Measurements from ENCODE around the gene C15orf61. TPM values are rescaled to one million over a fixed set of nuclear protein-coding genes. Genes with fewer than 3 reads are reported as not detected.

Gene C15orf61
- total RNA-seq, 2 donors from 2014 or later = 13.6 to 15.0 TPM

- 81% methylated on average over 3 of the region's 3 CpGs for WGBS
- Histone ChIP-seq H3K27ac (no peak overlapping the region), H3K9me3 (no peaks in the 10 kb centered on the region), H3K36me3 (no peaks in the 10 kb centered on the region), H3K27me3 (replicated peaks; ENCODE audit: insufficient read depth) (no peaks in the 10 kb centered on the region), H3K4me3 (no peak overlapping the region), H3K4me1 (replicated peaks) (no peaks in the 10 kb centered on the region)
- intact Hi-C loops (cut with DNase I) = no loop called here
- no peak for DNase-seq (ENCODE audit: low spot score)
- TF ChIP-seq, protein P1, sequence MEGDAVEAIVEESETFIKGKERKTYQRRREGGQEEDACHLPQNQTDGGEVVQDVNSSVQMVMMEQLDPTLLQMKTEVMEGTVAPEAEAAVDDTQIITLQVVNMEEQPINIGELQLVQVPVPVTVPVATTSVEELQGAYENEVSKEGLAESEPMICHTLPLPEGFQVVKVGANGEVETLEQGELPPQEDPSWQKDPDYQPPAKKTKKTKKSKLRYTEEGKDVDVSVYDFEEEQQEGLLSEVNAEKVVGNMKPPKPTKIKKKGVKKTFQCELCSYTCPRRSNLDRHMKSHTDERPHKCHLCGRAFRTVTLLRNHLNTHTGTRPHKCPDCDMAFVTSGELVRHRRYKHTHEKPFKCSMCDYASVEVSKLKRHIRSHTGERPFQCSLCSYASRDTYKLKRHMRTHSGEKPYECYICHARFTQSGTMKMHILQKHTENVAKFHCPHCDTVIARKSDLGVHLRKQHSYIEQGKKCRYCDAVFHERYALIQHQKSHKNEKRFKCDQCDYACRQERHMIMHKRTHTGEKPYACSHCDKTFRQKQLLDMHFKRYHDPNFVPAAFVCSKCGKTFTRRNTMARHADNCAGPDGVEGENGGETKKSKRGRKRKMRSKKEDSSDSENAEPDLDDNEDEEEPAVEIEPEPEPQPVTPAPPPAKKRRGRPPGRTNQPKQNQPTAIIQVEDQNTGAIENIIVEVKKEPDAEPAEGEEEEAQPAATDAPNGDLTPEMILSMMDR (IDR thresholded peaks at IDR 0.05) = no peak
- TF ChIP-seq POLR2AphosphoS5 (IDR thresholded peaks at IDR 0.05) (no peak), POLR2A (IDR thresholded peaks at IDR 0.05) (no peak)
Measured at GRCh38 chr15:67531379-67531914, 10.5 kb downstream of the C15orf61 start.

DNA sequence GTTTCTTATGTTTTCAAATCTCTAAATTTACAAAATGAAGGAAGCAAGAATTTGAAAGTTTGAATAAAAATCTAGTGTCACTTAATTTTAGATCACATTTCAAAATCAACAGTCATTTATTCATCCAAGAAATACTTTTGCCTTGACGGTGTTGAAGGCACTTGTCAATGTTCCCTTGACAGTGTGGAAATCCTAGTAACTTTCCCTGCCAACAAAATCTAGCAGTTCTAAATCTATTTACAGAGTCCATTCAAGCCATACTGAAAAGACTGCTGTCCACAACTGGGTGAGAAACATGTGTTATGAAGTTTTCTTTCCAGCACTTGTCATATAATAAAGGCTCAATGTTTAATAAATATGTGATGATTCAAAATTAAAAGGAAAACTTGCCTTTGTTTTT lies 12.9 kb downstream of the C15orf61 start:
- WGBS = 66% methylated on average over 1 of the region's 1 CpG
- Histone ChIP-seq H3K27me3 (replicated peaks; ENCODE audit: insufficient read depth) (no peaks in the 10 kb centered on the region), H3K36me3 (no peaks in the 10 kb centered on the region), H3K27ac (no peak overlapping the region), H3K4me3 (no peak overlapping the region), H3K4me1 (replicated peaks) (no peaks in the 10 kb centered on the region), H3K9me3 (no peaks in the 10 kb centered on the region)
- no peak for TF ChIP-seq POLR2AphosphoS5 (IDR thresholded peaks at IDR 0.05)
- TF ChIP-seq, protein P1 (IDR thresholded peaks at IDR 0.05) = no peak
- no peak for TF ChIP-seq POLR2A (IDR thresholded peaks at IDR 0.05)
- no peak for DNase-seq (ENCODE audit: low spot score)
- intact Hi-C loops (cut with DNase I) = no loop called here

GRCh38 chr15:67534360-67534759 lies 13.4 kb downstream of the C15orf61 start:
- 92% methylated on average over 1 of the region's 1 CpG for WGBS
- no peak overlapping the region for H3K27ac ChIP-seq
- H3K9me3 ChIP-seq = no peaks in the 10 kb centered on the region
- DNase-seq (ENCODE audit: low spot score) = no peak
- no peak overlapping the region for H3K4me3 ChIP-seq
- no peak for TF ChIP-seq POLR2A (IDR thresholded peaks at IDR 0.05)
- H3K27me3 ChIP-seq (replicated peaks; ENCODE audit: insufficient read depth) = no peaks in the 10 kb centered on the region
- no peaks in the 10 kb centered on the region for H3K4me1 ChIP-seq (replicated peaks)
- intact Hi-C loops (cut with DNase I) = no loop called here
- H3K36me3 ChIP-seq = no peaks in the 10 kb centered on the region

- Histone ChIP-seq H3K27me3 (replicated peaks; ENCODE audit: insufficient read depth) (no peaks in the 10 kb centered on the region), H3K27ac (no peak overlapping the region), H3K9me3 (no peaks in the 10 kb centered on the region), H3K4me1 (replicated peaks) (no peaks in the 10 kb centered on the region), H3K36me3 (no peaks in the 10 kb centered on the region), H3K4me3 (no peak overlapping the region)
- intact Hi-C loops (cut with DNase I) = no loop called here
- TF ChIP-seq POLR2AphosphoS5 (IDR thresholded peaks at IDR 0.05) = no peak
- TF ChIP-seq, protein P1 (IDR thresholded peaks at IDR 0.05) = no peak
- TF ChIP-seq POLR2A (IDR thresholded peaks at IDR 0.05) = no peak
- 97% methylated on average over 1 of the region's 1 CpG for WGBS
- DNase-seq (ENCODE audit: low spot score) = no peak
Measured at GRCh38 chr15:67537771-67538170, 16.8 kb downstream of the C15orf61 start.

- DNase-seq (ENCODE audit: low spot score) = peak; percentile 81
- H3K36me3 ChIP-seq = no peaks in the 10 kb centered on the region
- TF ChIP-seq, protein P1 (IDR thresholded peaks at IDR 0.05) = peak in 1 of 4 experiments; percentile 22
- TF ChIP-seq POLR2AphosphoS5 (IDR thresholded peaks at IDR 0.05) (peak; percentile 64), POLR2A (IDR thresholded peaks at IDR 0.05) (peak; percentile 51)
- under 1% methylated on average over 82 of the region's 91 CpGs for WGBS
- H3K4me3 ChIP-seq = peak within 1 kb of the TSS; percentile 78 to 80
- peaks cover 4% of the 10 kb centered on the region for H3K4me1 ChIP-seq (replicated peaks)
- H3K27ac ChIP-seq = peak within 1 kb of the TSS; percentile 75 to 81
- intact Hi-C loops (cut with DNase I) = loop anchor here (10.0 kb wide), 1 partner anchor 292 kb away; no protein-coding TSS in a partner anchor
- H3K9me3 ChIP-seq = no peaks in the 10 kb centered on the region
- no peaks in the 10 kb centered on the region for H3K27me3 ChIP-seq (replicated peaks; ENCODE audit: insufficient read depth)
Measured at GRCh38 chr15:67542420-67543347, 21.8 kb downstream of the C15orf61 start, which contains the start of gene MAP2K5. Gene MAP2K5 (plus strand): TSS chr15:67542703. CDS start chr15:67543336, 633 bp downstream.
